WTC11 (cell line): ENCODE data around the gene NAA16. TPM values are rescaled to one million over a fixed set of nuclear protein-coding genes. Genes with fewer than 3 reads are reported as not detected.

Experiments used
- ATF1 ChIP-seq: sonication (generic); formaldehyde crosslinking; IDR thresholded peaks from 2 replicates; pipeline ENCODE4 v1.8.1; 2023; ENCODE audit warnings: mild to moderate bottlenecking, moderate library complexity, missing genetic modification reagents
- ATF2 ChIP-seq: sonication (generic); formaldehyde crosslinking; IDR thresholded peaks from 2 replicates; pipeline ENCODE4 v1.8.1; 2022; ENCODE audit warnings: low read depth, missing genetic modification reagents, borderline replicate concordance
- ATF3 ChIP-seq: sonication (generic); formaldehyde crosslinking; conservative IDR thresholded peaks from 2 replicates; pipeline ENCODE4 v1.8.1; 2022; ENCODE audit warnings: mild to moderate bottlenecking, missing genetic modification reagents
- ELF4 ChIP-seq: sonication (generic); formaldehyde crosslinking; IDR thresholded peaks from 2 replicates; pipeline ENCODE4 v1.8.1; 2022; ENCODE audit warnings: low read depth, mild to moderate bottlenecking, moderate library complexity, missing genetic modification reagents
- GRHL2 ChIP-seq: fragments of 250-450 bp; sonication (Bioruptor Pico); IDR thresholded peaks from 2 replicates; pipeline ENCODE4 v1.8.0; 2022; ENCODE audit warnings: mild to moderate bottlenecking, moderate library complexity; ENCODE audit not compliant: insufficient replicate concordance, severe bottlenecking
- IRF2 ChIP-seq: sonication (generic); formaldehyde crosslinking; IDR thresholded peaks from 2 replicates; pipeline ENCODE4 v1.8.0; 2022; ENCODE audit warnings: low read depth, missing genetic modification reagents, borderline replicate concordance
- KAT7 ChIP-seq: sonication (generic); formaldehyde crosslinking; IDR thresholded peaks from 2 replicates; pipeline ENCODE4 v1.8.1; 2023; ENCODE audit warnings: missing genetic modification reagents, mild to moderate bottlenecking, borderline replicate concordance
- MAX ChIP-seq: sonication (generic); formaldehyde crosslinking; IDR thresholded peaks from 2 replicates; pipeline ENCODE4 v1.8.0; 2022; ENCODE audit warnings: mild to moderate bottlenecking, missing genetic modification reagents
- MXD4 ChIP-seq: fragments of 250-450 bp; sonication (Bioruptor Pico); IDR thresholded peaks from 2 replicates; pipeline ENCODE4 v1.8.0; 2021; ENCODE audit warnings: mild to moderate bottlenecking, moderate library complexity, borderline replicate concordance
- NFE2L1 ChIP-seq: sonication (generic); formaldehyde crosslinking; IDR thresholded peaks from 2 replicates; pipeline ENCODE4 v1.8.1; 2023; ENCODE audit warnings: missing genetic modification reagents
- PRDM15 ChIP-seq: sonication (generic); formaldehyde crosslinking; IDR thresholded peaks from 2 replicates; pipeline ENCODE4 v1.8.0; 2022; ENCODE audit warnings: missing genetic modification reagents
- PREB ChIP-seq: sonication (generic); formaldehyde crosslinking; IDR thresholded peaks from 2 replicates; pipeline ENCODE4 v1.8.1; 2022; ENCODE audit warnings: mild to moderate bottlenecking, missing genetic modification reagents, moderate library complexity, borderline replicate concordance
- SMAD4 ChIP-seq: sonication (generic); formaldehyde crosslinking; IDR thresholded peaks from 2 replicates; pipeline ENCODE4 v1.8.0; 2022; ENCODE audit warnings: mild to moderate bottlenecking, missing genetic modification reagents
- SOX15 ChIP-seq: fragments of 250-450 bp; sonication (Bioruptor Pico); IDR thresholded peaks from 2 replicates; pipeline ENCODE4 v1.9.0; 2021; ENCODE audit warnings: mild to moderate bottlenecking
- STAT6 ChIP-seq: sonication (generic); formaldehyde crosslinking; conservative IDR thresholded peaks from 2 replicates; pipeline ENCODE4 v1.8.1; 2023; ENCODE audit warnings: mild to moderate bottlenecking, low read depth, missing genetic modification reagents, moderate library complexity
- TCF7 ChIP-seq: sonication (generic); formaldehyde crosslinking; IDR thresholded peaks from 2 replicates; pipeline ENCODE4 v1.8.0; 2022; ENCODE audit warnings: mild to moderate bottlenecking, low read depth, missing genetic modification reagents, moderate library complexity
- ZBTB43 ChIP-seq: sonication (generic); formaldehyde crosslinking; IDR thresholded peaks from 2 replicates; pipeline ENCODE4 v1.8.1; 2023; ENCODE audit warnings: mild to moderate bottlenecking, missing genetic modification reagents
- ZNF138 ChIP-seq: sonication (generic); formaldehyde crosslinking; conservative IDR thresholded peaks from 2 replicates; pipeline ENCODE4 v1.8.1; 2022; ENCODE audit warnings: mild to moderate bottlenecking, moderate library complexity, missing genetic modification reagents
- ZNF263 ChIP-seq: sonication (generic); formaldehyde crosslinking; IDR thresholded peaks from 2 replicates; pipeline ENCODE4 v1.8.1; 2022; ENCODE audit warnings: low read depth, mild to moderate bottlenecking, moderate library complexity, missing genetic modification reagents
- ZNF281 ChIP-seq: sonication (generic); formaldehyde crosslinking; IDR thresholded peaks from 2 replicates; pipeline ENCODE4 v1.8.0; 2023; ENCODE audit warnings: mild to moderate bottlenecking, missing genetic modification reagents
- ZNF396 ChIP-seq: fragments of 250-450 bp; sonication (Bioruptor Pico); IDR thresholded peaks from 2 replicates; pipeline ENCODE4 v1.8.0; 2021; ENCODE audit warnings: mild to moderate bottlenecking, moderate library complexity, borderline replicate concordance
- ZNF416 ChIP-seq: fragments of 250-450 bp; sonication (Bioruptor Pico); IDR thresholded peaks from 2 replicates; pipeline ENCODE4 v1.9.0; 2021; ENCODE audit warnings: mild to moderate bottlenecking, inconsistent platforms
- ZNF425 ChIP-seq: fragments of 250-450 bp; sonication (Bioruptor Pico); conservative IDR thresholded peaks from 2 replicates; pipeline ENCODE4 v1.9.0; 2021; ENCODE audit warnings: mild to moderate bottlenecking
- ZNF671 ChIP-seq: fragments of 250-450 bp; sonication (Bioruptor Pico); IDR thresholded peaks from 2 replicates; pipeline ENCODE4 v1.8.0; 2021; ENCODE audit warnings: mild to moderate bottlenecking
- total RNA-seq: library from RNA; stranded (reverse); gene quantifications from 3 replicates; pipeline ENCODE4 v1.2.3, GENCODE V29; 2021

Gene NAA16
- total RNA-seq, 1 experiment from 2014 or later: 32.5 TPM

GRCh38 chr13:41310963-41311405 lies at the start of gene NAA16 (continued):
- TF ChIP-seq ELF4 (CRISPR knock-in tag) (no peak), MXD4 (CRISPR knock-in tag) (no peak), NFE2L1 (CRISPR knock-in tag) (0 out of 2 replicates have a peak, but pooled peaks have one; percentile 55), ZNF281 (CRISPR knock-in tag) (no peak), ATF3 (CRISPR knock-in tag) (no peak), STAT6 (CRISPR knock-in tag) (no peak), PREB (CRISPR knock-in tag) (no peak), IRF2 (CRISPR knock-in tag) (no peak), GRHL2 (no peak), ZNF396 (CRISPR knock-in tag) (no peak), PRDM15 (CRISPR knock-in tag) (no peak), ATF2 (CRISPR knock-in tag) (no peak), TCF7 (no peak), ZNF425 (CRISPR knock-in tag) (no peak), SOX15 (CRISPR knock-in tag) (no peak), ZNF263 (CRISPR knock-in tag) (no peak), ZNF416 (CRISPR knock-in tag) (no peak), ATF1 (CRISPR knock-in tag) (no peak), KAT7 (CRISPR knock-in tag) (no peak), ZBTB43 (CRISPR knock-in tag) (no peak), MAX (CRISPR knock-in tag) (no peak; the same call in none of the 2 replicates), ZNF138 (CRISPR knock-in tag) (no peak), ZNF671 (CRISPR knock-in tag) (no peak), SMAD4 (CRISPR knock-in tag) (no peak)
